ENCODE measurements around the gene NR3C1. TPM values are rescaled to one million over a fixed set of nuclear protein-coding genes. Genes with fewer than 3 reads are reported as not detected.
A peak's percentile ranks its signal among the peaks of the same experiment; 100 is the strongest.

Gene NR3C1
- total RNA-seq, 1 donor from 2014 or later, result 47.8 TPM

GRCh38 chr5:143401227-143402016 lies 2.1 kb downstream of the NR3C1 start:
- H3K9me3 Mint-ChIP-seq (ENCODE audit: unreplicated experiment), result peaks cover 4% of the 10 kb centered on the region
- no peak for DNase-seq (ENCODE audit: extremely low spot score, unreplicated experiment)
- H3K36me3 Mint-ChIP-seq (ENCODE audit: unreplicated experiment), result peaks cover 15% of the 10 kb centered on the region
- H3K27ac Mint-ChIP-seq (ENCODE audit: unreplicated experiment), result no peak overlapping the region
- peak overlapping the region; percentile 76 for H3K4me3 Mint-ChIP-seq (ENCODE audit: unreplicated experiment)
- TF ChIP-seq, protein P1, sequence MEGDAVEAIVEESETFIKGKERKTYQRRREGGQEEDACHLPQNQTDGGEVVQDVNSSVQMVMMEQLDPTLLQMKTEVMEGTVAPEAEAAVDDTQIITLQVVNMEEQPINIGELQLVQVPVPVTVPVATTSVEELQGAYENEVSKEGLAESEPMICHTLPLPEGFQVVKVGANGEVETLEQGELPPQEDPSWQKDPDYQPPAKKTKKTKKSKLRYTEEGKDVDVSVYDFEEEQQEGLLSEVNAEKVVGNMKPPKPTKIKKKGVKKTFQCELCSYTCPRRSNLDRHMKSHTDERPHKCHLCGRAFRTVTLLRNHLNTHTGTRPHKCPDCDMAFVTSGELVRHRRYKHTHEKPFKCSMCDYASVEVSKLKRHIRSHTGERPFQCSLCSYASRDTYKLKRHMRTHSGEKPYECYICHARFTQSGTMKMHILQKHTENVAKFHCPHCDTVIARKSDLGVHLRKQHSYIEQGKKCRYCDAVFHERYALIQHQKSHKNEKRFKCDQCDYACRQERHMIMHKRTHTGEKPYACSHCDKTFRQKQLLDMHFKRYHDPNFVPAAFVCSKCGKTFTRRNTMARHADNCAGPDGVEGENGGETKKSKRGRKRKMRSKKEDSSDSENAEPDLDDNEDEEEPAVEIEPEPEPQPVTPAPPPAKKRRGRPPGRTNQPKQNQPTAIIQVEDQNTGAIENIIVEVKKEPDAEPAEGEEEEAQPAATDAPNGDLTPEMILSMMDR (IDR thresholded peaks at IDR 0.05), result no peak
- H3K4me1 Mint-ChIP-seq (ENCODE audit: unreplicated experiment), result peaks cover 61% of the 10 kb centered on the region
- H3K27me3 Mint-ChIP-seq (ENCODE audit: unreplicated experiment), result no peaks in the 10 kb centered on the region

- peak overlapping the region; percentile 24 for H3K4me3 Mint-ChIP-seq (ENCODE audit: unreplicated experiment)
- no peaks in the 10 kb centered on the region for H3K27me3 Mint-ChIP-seq (ENCODE audit: unreplicated experiment)
- TF ChIP-seq, protein P1 (IDR thresholded peaks at IDR 0.05), result no peak
- H3K36me3 Mint-ChIP-seq (ENCODE audit: unreplicated experiment), result peaks cover 15% of the 10 kb centered on the region
- no peak for DNase-seq (ENCODE audit: extremely low spot score, unreplicated experiment)
- H3K4me1 Mint-ChIP-seq (ENCODE audit: unreplicated experiment), result peaks cover 67% of the 10 kb centered on the region
- no peaks in the 10 kb centered on the region for H3K9me3 Mint-ChIP-seq (ENCODE audit: unreplicated experiment)
- H3K27ac Mint-ChIP-seq (ENCODE audit: unreplicated experiment), result no peak overlapping the region
Observed at GRCh38 chr5:143400541-143401226, 2.8 kb downstream of the NR3C1 start.

DNA sequence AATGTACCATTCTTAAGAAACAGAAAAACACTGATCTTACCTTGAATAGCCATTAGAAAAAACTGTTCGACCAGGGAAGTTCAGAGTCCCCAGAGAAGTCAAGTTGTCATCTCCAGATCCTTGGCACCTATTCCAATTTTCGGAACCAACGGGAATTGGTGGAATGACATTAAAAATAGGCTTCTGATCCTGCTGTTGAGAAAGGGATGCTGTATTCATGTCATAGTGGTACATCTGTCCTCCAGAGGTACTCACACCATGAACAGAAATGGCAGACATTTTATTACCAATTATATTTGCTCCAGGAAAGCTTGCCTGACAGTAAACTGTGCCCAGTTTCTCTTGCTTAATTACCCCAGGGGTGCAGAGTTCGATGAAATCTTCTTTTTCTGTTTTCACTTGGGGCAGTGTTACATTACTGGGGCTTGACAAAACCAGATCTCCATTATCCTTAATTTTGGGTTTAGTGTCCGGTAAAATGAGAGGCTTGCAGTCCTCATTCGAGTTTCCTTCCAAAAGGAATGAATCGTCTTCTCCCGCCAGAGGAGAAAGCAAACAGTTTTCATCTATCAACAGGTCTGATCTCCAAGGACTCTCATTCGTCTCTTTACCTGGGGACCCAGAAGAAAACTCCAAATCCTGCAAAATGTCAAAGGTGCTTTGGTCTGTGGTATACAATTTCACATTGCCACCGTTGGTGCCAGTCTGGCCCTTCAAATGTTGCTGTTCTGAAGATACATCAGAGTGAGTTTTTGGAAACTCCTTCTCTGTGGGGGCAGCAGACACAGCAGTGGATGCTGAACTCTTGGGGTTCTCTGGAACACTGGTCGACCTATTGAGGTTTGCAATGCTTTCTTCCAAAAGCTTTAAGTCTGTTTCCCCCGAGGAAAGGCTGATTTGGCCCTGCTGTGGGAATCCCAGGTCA lies 3.6 kb downstream of the NR3C1 start:
- no peaks in the 10 kb centered on the region for H3K27me3 Mint-ChIP-seq (ENCODE audit: unreplicated experiment)
- no peak overlapping the region for H3K27ac Mint-ChIP-seq (ENCODE audit: unreplicated experiment)
- TF ChIP-seq, protein P1 (IDR thresholded peaks at IDR 0.05), result no peak
- peaks cover 73% of the 10 kb centered on the region for H3K4me1 Mint-ChIP-seq (ENCODE audit: unreplicated experiment)
- no peak for DNase-seq (ENCODE audit: extremely low spot score, unreplicated experiment)
- H3K4me3 Mint-ChIP-seq (ENCODE audit: unreplicated experiment), result peak overlapping the region; percentile 47
- H3K36me3 Mint-ChIP-seq (ENCODE audit: unreplicated experiment), result peaks cover 15% of the 10 kb centered on the region
- H3K9me3 Mint-ChIP-seq (ENCODE audit: unreplicated experiment), result no peaks in the 10 kb centered on the region

- H3K27me3 Mint-ChIP-seq (ENCODE audit: unreplicated experiment), result no peaks in the 10 kb centered on the region
- H3K4me3 Mint-ChIP-seq (ENCODE audit: unreplicated experiment), result peak overlapping the region; percentile 47
- TF ChIP-seq, protein P1 (IDR thresholded peaks at IDR 0.05), result no peak
- peaks cover 15% of the 10 kb centered on the region for H3K36me3 Mint-ChIP-seq (ENCODE audit: unreplicated experiment)
- peaks cover 73% of the 10 kb centered on the region for H3K4me1 Mint-ChIP-seq (ENCODE audit: unreplicated experiment)
- DNase-seq (ENCODE audit: extremely low spot score, unreplicated experiment), result no peak
- no peak overlapping the region for H3K27ac Mint-ChIP-seq (ENCODE audit: unreplicated experiment)
- no peaks in the 10 kb centered on the region for H3K9me3 Mint-ChIP-seq (ENCODE audit: unreplicated experiment)
Observed at GRCh38 chr5:143398451-143399237, 4.8 kb downstream of the NR3C1 start.

All from osteocyte (in vitro differentiated cells).